ENCODE results near the gene STARD9.

Gene STARD9

GRCh38 chr15:42736178-42736792, 160.9 kb downstream of the STARD9 start:
- H3K4me2 ChIP-seq (ENCODE audit: low read length): peak overlapping the region; percentile 91
- no peak overlapping the region for H2AK5ac ChIP-seq (ENCODE audit: low read length)
- no peaks in the 10 kb centered on the region for H3K9me3 ChIP-seq (ENCODE audit: insufficient read depth, low read depth, low read length)
- peak in 1 of 2 donors; percentile 21 for DNase-seq
- H3K4ac ChIP-seq (ENCODE audit: low read depth, low read length): peak overlapping the region; percentile 87
- H3K14ac ChIP-seq (ENCODE audit: low read length): peak overlapping the region; percentile 78
- H3K23ac ChIP-seq (ENCODE audit: low read length): no peak overlapping the region
- H2BK5ac ChIP-seq (ENCODE audit: low read depth, low read length, poor library complexity): peak overlapping the region; percentile 59
- peak overlapping the region; percentile 65 for H4K91ac ChIP-seq (ENCODE audit: low read depth, low read length)
- peak overlapping the region; percentile 99 for H2AFZ ChIP-seq (ENCODE audit: insufficient read depth, low read length, poor library complexity)
- H3K18ac ChIP-seq (ENCODE audit: low read length): peak overlapping the region; percentile 98
- H2BK120ac ChIP-seq (ENCODE audit: insufficient read depth, low read length, poor library complexity): peak overlapping the region; percentile 92
- WGBS (ENCODE audit: extremely low coverage, insufficient coverage, insufficient read length): no CpG with 5 or more reads among the region's 55 CpGs
- peaks cover 7% of the 10 kb centered on the region for H3K79me1 ChIP-seq (ENCODE audit: low read length)
- peak overlapping the region; percentile 99 for H4K8ac ChIP-seq (ENCODE audit: low read depth, low read length)
- H3K79me2 ChIP-seq (ENCODE audit: control insufficient read depth, insufficient read depth, low read length, poor library complexity): peaks cover 5% of the 10 kb centered on the region
- H3K36me3 ChIP-seq (ENCODE audit: control insufficient read depth in 1 of 2, insufficient read depth in 2 of 2, low read length in 2 of 2): peaks cover 35 to 38% of the 10 kb centered on the region in 2 experiments
- H3K4me1 ChIP-seq (ENCODE audit: control insufficient read depth in 1 of 2, insufficient read depth in 2 of 2, low read length in 2 of 2): peaks cover 4 to 6% of the 10 kb centered on the region in 2 experiments
- H3K4me3 ChIP-seq (ENCODE audit: low read depth, low read length): peak overlapping the region; percentile 96
- peak overlapping the region; percentile 37 for H3K27ac ChIP-seq (ENCODE audit: low read depth, low read length)
- H4K12ac ChIP-seq (ENCODE audit: low read depth, low read length): peak overlapping the region; percentile 91
- H3K9ac ChIP-seq (ENCODE audit: low read length): peak overlapping the region; percentile 85
- H3K27me3 ChIP-seq (ENCODE audit: insufficient read depth, low read length): no peaks in the 10 kb centered on the region
- peak overlapping the region; percentile 11 for H2BK12ac ChIP-seq (ENCODE audit: low read length)

GRCh38 chr15:42736793-42737528, 161.6 kb downstream of the STARD9 start, which contains the start of gene CDAN1:
Gene CDAN1 (minus strand): TSS chr15:42737128. CDS start chr15:42737102, 26 bp downstream.
- Histone ChIP-seq H3K4me2 (ENCODE audit: low read length) (peak within 1 kb of the TSS; percentile 91), H3K4ac (ENCODE audit: low read depth, low read length) (peak within 1 kb of the TSS; percentile 87), H3K79me2 (ENCODE audit: control insufficient read depth, insufficient read depth, low read length, poor library complexity) (peaks cover 5% of the 10 kb centered on the region), H3K9me3 (ENCODE audit: insufficient read depth, low read depth, low read length) (no peaks in the 10 kb centered on the region), H3K79me1 (ENCODE audit: low read length) (peaks cover 7% of the 10 kb centered on the region), H3K27me3 (ENCODE audit: insufficient read depth, low read length) (no peaks in the 10 kb centered on the region), H4K91ac (ENCODE audit: low read depth, low read length) (peak within 1 kb of the TSS; percentile 79), H4K8ac (ENCODE audit: low read depth, low read length) (peak within 1 kb of the TSS; percentile 99), H2AK5ac (ENCODE audit: low read length) (no peak within 1 kb of the TSS), H2BK5ac (ENCODE audit: low read depth, low read length, poor library complexity) (peak within 1 kb of the TSS; percentile 87), H3K27ac (ENCODE audit: low read depth, low read length) (peak within 1 kb of the TSS; percentile 57), H2AFZ (ENCODE audit: insufficient read depth, low read length, poor library complexity) (peak within 1 kb of the TSS; percentile 99), H2BK12ac (ENCODE audit: low read length) (peak within 1 kb of the TSS; percentile 43), H3K14ac (ENCODE audit: low read length) (peak within 1 kb of the TSS; percentile 93), H2BK120ac (ENCODE audit: insufficient read depth, low read length, poor library complexity) (peak within 1 kb of the TSS; percentile 92), H3K36me3 (ENCODE audit: control insufficient read depth in 1 of 2, insufficient read depth in 2 of 2, low read length in 2 of 2) (peaks cover 29 to 32% of the 10 kb centered on the region in 2 experiments), H3K18ac (ENCODE audit: low read length) (peak within 1 kb of the TSS; percentile 98), H3K4me1 (ENCODE audit: control insufficient read depth in 1 of 2, insufficient read depth in 2 of 2, low read length in 2 of 2) (peaks cover 4 to 6% of the 10 kb centered on the region in 2 experiments), H3K23ac (ENCODE audit: low read length) (no peak within 1 kb of the TSS), H3K9ac (ENCODE audit: low read length) (peak within 1 kb of the TSS; percentile 85), H3K4me3 (ENCODE audit: low read depth, low read length) (peak within 1 kb of the TSS; percentile 96), H4K12ac (ENCODE audit: low read depth, low read length) (peak within 1 kb of the TSS; percentile 99)
- no CpG with 5 or more reads among the region's 76 CpGs for WGBS (ENCODE audit: extremely low coverage, insufficient coverage, insufficient read length)
- peak; percentile 85 to 92 for DNase-seq

- H3K18ac ChIP-seq (ENCODE audit: low read length): no peak overlapping the region
- no peak overlapping the region for H3K4me3 ChIP-seq (ENCODE audit: low read depth, low read length)
- H3K27ac ChIP-seq (ENCODE audit: low read depth, low read length): peak overlapping the region; percentile 57
- H3K36me3 ChIP-seq (ENCODE audit: control insufficient read depth in 1 of 2, insufficient read depth in 2 of 2, low read length in 2 of 2): peaks cover 23 to 24% of the 10 kb centered on the region in 2 experiments
- peak overlapping the region; percentile 87 for H2BK120ac ChIP-seq (ENCODE audit: insufficient read depth, low read length, poor library complexity)
- H3K9me3 ChIP-seq (ENCODE audit: insufficient read depth, low read depth, low read length): no peaks in the 10 kb centered on the region
- H3K14ac ChIP-seq (ENCODE audit: low read length): no peak overlapping the region
- no peak overlapping the region for H2AK5ac ChIP-seq (ENCODE audit: low read length)
- no peak overlapping the region for H2AFZ ChIP-seq (ENCODE audit: insufficient read depth, low read length, poor library complexity)
- H3K79me2 ChIP-seq (ENCODE audit: control insufficient read depth, insufficient read depth, low read length, poor library complexity): peaks cover 5% of the 10 kb centered on the region
- H4K91ac ChIP-seq (ENCODE audit: low read depth, low read length): peak overlapping the region; percentile 79
- H3K9ac ChIP-seq (ENCODE audit: low read length): no peak overlapping the region
- peaks cover 4 to 6% of the 10 kb centered on the region in 2 experiments for H3K4me1 ChIP-seq (ENCODE audit: control insufficient read depth in 1 of 2, insufficient read depth in 2 of 2, low read length in 2 of 2)
- peak; percentile 49 to 86 for DNase-seq
- peak overlapping the region; percentile 66 for H3K4me2 ChIP-seq (ENCODE audit: low read length)
- no peak overlapping the region for H2BK5ac ChIP-seq (ENCODE audit: low read depth, low read length, poor library complexity)
- H3K27me3 ChIP-seq (ENCODE audit: insufficient read depth, low read length): no peaks in the 10 kb centered on the region
- no peak overlapping the region for H3K23ac ChIP-seq (ENCODE audit: low read length)
- peaks cover 7% of the 10 kb centered on the region for H3K79me1 ChIP-seq (ENCODE audit: low read length)
- no CpG with 5 or more reads among the region's 21 CpGs for WGBS (ENCODE audit: extremely low coverage, insufficient coverage, insufficient read length)
- no peak overlapping the region for H3K4ac ChIP-seq (ENCODE audit: low read depth, low read length)
- H4K8ac ChIP-seq (ENCODE audit: low read depth, low read length): peak overlapping the region; percentile 99
- no peak overlapping the region for H4K12ac ChIP-seq (ENCODE audit: low read depth, low read length)
- no peak overlapping the region for H2BK12ac ChIP-seq (ENCODE audit: low read length)
Measured at GRCh38 chr15:42737529-42738328, 162.3 kb downstream of the STARD9 start.

- H3K4me3 ChIP-seq (ENCODE audit: low read depth, low read length): no peak overlapping the region
- no peak overlapping the region for H3K18ac ChIP-seq (ENCODE audit: low read length)
- peaks cover 0 to 2% of the 10 kb centered on the region in 2 experiments for H3K36me3 ChIP-seq (ENCODE audit: control insufficient read depth in 1 of 2, insufficient read depth in 2 of 2, low read length in 2 of 2)
- H3K4me2 ChIP-seq (ENCODE audit: low read length): no peak overlapping the region
- peaks cover 3% of the 10 kb centered on the region for H3K79me2 ChIP-seq (ENCODE audit: control insufficient read depth, insufficient read depth, low read length, poor library complexity)
- H3K27me3 ChIP-seq (ENCODE audit: insufficient read depth, low read length): no peaks in the 10 kb centered on the region
- no peak overlapping the region for H2BK12ac ChIP-seq (ENCODE audit: low read length)
- H4K12ac ChIP-seq (ENCODE audit: low read depth, low read length): no peak overlapping the region
- peaks cover 5% of the 10 kb centered on the region for H3K79me1 ChIP-seq (ENCODE audit: low read length)
- whole genome bisulfite sequencing (ENCODE audit: extremely low coverage, insufficient coverage, insufficient read length): no CpG with 5 or more reads among the region's 2 CpGs
- no peak overlapping the region for H3K23ac ChIP-seq (ENCODE audit: low read length)
- H2AK5ac ChIP-seq (ENCODE audit: low read length): no peak overlapping the region
- no peak for DNase-seq
- no peak overlapping the region for H2AFZ ChIP-seq (ENCODE audit: insufficient read depth, low read length, poor library complexity)
- H3K4me1 ChIP-seq (ENCODE audit: control insufficient read depth in 1 of 2, insufficient read depth in 2 of 2, low read length in 2 of 2): peaks cover 2 to 3% of the 10 kb centered on the region in 2 experiments
- no peaks in the 10 kb centered on the region for H3K9me3 ChIP-seq (ENCODE audit: insufficient read depth, low read depth, low read length)
- H2BK5ac ChIP-seq (ENCODE audit: low read depth, low read length, poor library complexity): no peak overlapping the region
- no peak overlapping the region for H4K8ac ChIP-seq (ENCODE audit: low read depth, low read length)
- H2BK120ac ChIP-seq (ENCODE audit: insufficient read depth, low read length, poor library complexity): no peak overlapping the region
- no peak overlapping the region for H3K27ac ChIP-seq (ENCODE audit: low read depth, low read length)
- H3K14ac ChIP-seq (ENCODE audit: low read length): no peak overlapping the region
- no peak overlapping the region for H3K4ac ChIP-seq (ENCODE audit: low read depth, low read length)
- H4K91ac ChIP-seq (ENCODE audit: low read depth, low read length): no peak overlapping the region
- no peak overlapping the region for H3K9ac ChIP-seq (ENCODE audit: low read length)
Measured at GRCh38 chr15:42741710-42742109, 166.3 kb downstream of the STARD9 start.
